Trophoblast cell (in vitro differentiated cells and primary cell): Measurements from ENCODE around the gene HYAL2.

Experiments
- DNase-seq, 2 donors: peaks; one replicate each; pipeline ENCODE4 v3.0.0-alpha.2; 2016
- H2AFZ ChIP-seq: 2 replicates; pipeline ENCODE4 v1.6.1; 2013; ENCODE audit warnings: low read length, moderate library complexity, mild to moderate bottlenecking; ENCODE audit not compliant: insufficient read depth, poor library complexity
- H2AK5ac ChIP-seq: 2 replicates; pipeline ENCODE4 v1.6.1; 2013; ENCODE audit warnings: mild to moderate bottlenecking, low read length
- H2BK120ac ChIP-seq: 2 replicates; pipeline ENCODE4 v1.6.1; 2013; ENCODE audit warnings: low read length, mild to moderate bottlenecking, moderate library complexity; ENCODE audit not compliant: insufficient read depth, poor library complexity
- H2BK12ac ChIP-seq: 2 replicates; pipeline ENCODE4 v1.6.1; 2013; ENCODE audit warnings: mild to moderate bottlenecking, low read length, moderate library complexity
- H2BK5ac ChIP-seq: 2 replicates; pipeline ENCODE4 v1.6.1; 2013; ENCODE audit warnings: low read length, low read depth, moderate library complexity, mild to moderate bottlenecking; ENCODE audit not compliant: poor library complexity
- H3K14ac ChIP-seq: 2 replicates; pipeline ENCODE4 v1.6.1; 2013; ENCODE audit warnings: mild to moderate bottlenecking, low read length
- H3K18ac ChIP-seq: 2 replicates; pipeline ENCODE4 v1.6.1; 2013; ENCODE audit warnings: mild to moderate bottlenecking, low read length
- H3K23ac ChIP-seq: 2 replicates; pipeline ENCODE4 v1.6.1; 2013; ENCODE audit warnings: low read length
- H3K27ac ChIP-seq: 2 replicates; pipeline ENCODE4 v1.5.1; 2013; ENCODE audit warnings: low read depth, mild to moderate bottlenecking, inconsistent platforms, low read length, moderate library complexity
- H3K27me3 ChIP-seq: 2 replicates; pipeline ENCODE4 v1.6.1; 2013; ENCODE audit warnings: inconsistent platforms, mild to moderate bottlenecking, low read length, moderate library complexity; ENCODE audit not compliant: insufficient read depth
- H3K36me3 ChIP-seq, 2 experiments: 1 replicate in 1 of 2; 2 replicates in 1 of 2; pipeline ENCODE4 v1.6.1; 2013; ENCODE audit warnings: low read length in 2 of 2, mild to moderate bottlenecking in 2 of 2, moderate library complexity in 1 of 2; ENCODE audit not compliant: insufficient read depth in 2 of 2, control insufficient read depth in 1 of 2
- H3K4ac ChIP-seq: 2 replicates; pipeline ENCODE4 v1.6.1; 2013; ENCODE audit warnings: low read depth, mild to moderate bottlenecking, low read length, moderate library complexity
- H3K4me1 ChIP-seq, 2 experiments: 1 replicate in 1 of 2; 2 replicates in 1 of 2; pipeline ENCODE4 v1.6.1; 2013; ENCODE audit warnings: low read length in 2 of 2, mild to moderate bottlenecking in 2 of 2, moderate library complexity in 1 of 2; ENCODE audit not compliant: insufficient read depth in 2 of 2, control insufficient read depth in 1 of 2
- H3K4me2 ChIP-seq: 2 replicates; pipeline ENCODE4 v1.6.1; 2013; ENCODE audit warnings: inconsistent platforms, mild to moderate bottlenecking, low read length, moderate library complexity
- H3K4me3 ChIP-seq: 2 replicates; pipeline ENCODE4 v1.5.1; 2013; ENCODE audit warnings: mild to moderate bottlenecking, low read depth, low read length, inconsistent platforms
- H3K79me1 ChIP-seq: one replicate; pipeline ENCODE4 v1.6.1; 2013; ENCODE audit warnings: low read length
- H3K79me2 ChIP-seq: 2 replicates; pipeline ENCODE4 v1.6.1; 2013; ENCODE audit warnings: low read length, mild to moderate bottlenecking; ENCODE audit not compliant: control insufficient read depth, insufficient read depth, poor library complexity
- H3K9ac ChIP-seq: 2 replicates; pipeline ENCODE4 v1.6.1; 2013; ENCODE audit warnings: mild to moderate bottlenecking, low read length
- H3K9me3 ChIP-seq: 2 replicates; pipeline ENCODE4 v1.6.1; 2013; ENCODE audit warnings: low read depth, mild to moderate bottlenecking, control low read depth, inconsistent platforms, low read length; ENCODE audit not compliant: insufficient read depth
- H4K12ac ChIP-seq: 2 replicates; pipeline ENCODE4 v1.6.1; 2013; ENCODE audit warnings: low read depth, mild to moderate bottlenecking, low read length, moderate library complexity
- H4K8ac ChIP-seq: 2 replicates; pipeline ENCODE4 v1.6.1; 2013; ENCODE audit warnings: low read depth, mild to moderate bottlenecking, low read length, moderate library complexity
- H4K91ac ChIP-seq: one replicate; pipeline ENCODE4 v1.6.1; 2013; ENCODE audit warnings: low read depth, mild to moderate bottlenecking, low read length, moderate library complexity
- WGBS: extraction: QIAGEN DNeasy Blood & Tissue Kit; methylation state at CpG from one replicate; pipeline ENCODE4 v1.1.7; 2013; ENCODE audit warnings: missing lambda C conversion rate; ENCODE audit not compliant: insufficient read length, insufficient coverage; ENCODE audit errors: extremely low coverage; 5-methylcytosine and 5-hydroxymethylcytosine counted together

HYAL2 gene

DNA sequence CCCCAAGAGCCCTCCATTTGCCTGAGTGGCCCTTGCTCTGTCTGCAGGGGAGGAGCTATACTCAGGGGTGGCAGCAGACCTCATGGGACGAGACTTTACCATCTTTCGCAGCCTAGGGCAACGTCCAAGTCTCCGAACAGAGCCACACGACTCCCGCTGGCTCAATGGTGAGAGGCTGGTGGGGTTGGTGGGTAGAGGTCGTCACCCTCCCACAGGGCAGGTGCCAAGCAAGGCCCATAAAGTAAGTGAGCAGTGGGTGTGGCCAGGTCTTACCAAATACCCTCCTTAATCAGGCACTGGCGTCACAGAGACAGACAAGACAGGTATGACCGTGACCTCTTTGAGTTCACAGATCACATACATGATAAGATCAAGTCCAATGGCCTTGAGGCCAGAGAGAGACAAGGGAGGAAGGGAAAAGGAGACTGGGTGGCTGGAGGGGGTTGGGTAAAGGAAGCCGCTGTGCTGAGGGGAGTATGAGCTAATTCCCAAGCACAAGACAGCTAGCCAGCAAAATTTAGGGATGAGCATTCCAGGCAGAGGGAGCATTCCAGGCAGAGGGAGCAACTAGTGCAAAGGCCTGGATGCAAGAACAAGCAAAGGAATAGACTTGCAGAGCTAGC lies 51.1 kb downstream of the HYAL2 start:
- DNase-seq = peak; percentile 55 to 71
- Histone ChIP-seq H3K27ac (no peak overlapping the region), H3K18ac (no peak overlapping the region), H3K14ac (no peak overlapping the region), H3K4me3 (no peak overlapping the region), H3K27me3 (peaks cover 11% of the 10 kb centered on the region), H4K12ac (no peak overlapping the region), H3K4me2 (no peak overlapping the region), H3K4me1 (peaks cover 27 to 32% of the 10 kb centered on the region in 2 experiments), H3K4ac (no peak overlapping the region), H2BK5ac (no peak overlapping the region), H3K9me3 (peaks cover 6% of the 10 kb centered on the region), H4K91ac (peak overlapping the region; percentile 5), H3K9ac (no peak overlapping the region), H3K79me2 (no peaks in the 10 kb centered on the region), H3K36me3 (no peaks in the 10 kb centered on the region), H3K23ac (no peak overlapping the region), H2BK120ac (no peak overlapping the region), H2BK12ac (peak overlapping the region; percentile 11), H4K8ac (no peak overlapping the region), H3K79me1 (peaks cover 8% of the 10 kb centered on the region), H2AFZ (no peak overlapping the region), H2AK5ac (peak overlapping the region; percentile 6)
- WGBS = no CpG with 5 or more reads among the region's 10 CpGs

DNA sequence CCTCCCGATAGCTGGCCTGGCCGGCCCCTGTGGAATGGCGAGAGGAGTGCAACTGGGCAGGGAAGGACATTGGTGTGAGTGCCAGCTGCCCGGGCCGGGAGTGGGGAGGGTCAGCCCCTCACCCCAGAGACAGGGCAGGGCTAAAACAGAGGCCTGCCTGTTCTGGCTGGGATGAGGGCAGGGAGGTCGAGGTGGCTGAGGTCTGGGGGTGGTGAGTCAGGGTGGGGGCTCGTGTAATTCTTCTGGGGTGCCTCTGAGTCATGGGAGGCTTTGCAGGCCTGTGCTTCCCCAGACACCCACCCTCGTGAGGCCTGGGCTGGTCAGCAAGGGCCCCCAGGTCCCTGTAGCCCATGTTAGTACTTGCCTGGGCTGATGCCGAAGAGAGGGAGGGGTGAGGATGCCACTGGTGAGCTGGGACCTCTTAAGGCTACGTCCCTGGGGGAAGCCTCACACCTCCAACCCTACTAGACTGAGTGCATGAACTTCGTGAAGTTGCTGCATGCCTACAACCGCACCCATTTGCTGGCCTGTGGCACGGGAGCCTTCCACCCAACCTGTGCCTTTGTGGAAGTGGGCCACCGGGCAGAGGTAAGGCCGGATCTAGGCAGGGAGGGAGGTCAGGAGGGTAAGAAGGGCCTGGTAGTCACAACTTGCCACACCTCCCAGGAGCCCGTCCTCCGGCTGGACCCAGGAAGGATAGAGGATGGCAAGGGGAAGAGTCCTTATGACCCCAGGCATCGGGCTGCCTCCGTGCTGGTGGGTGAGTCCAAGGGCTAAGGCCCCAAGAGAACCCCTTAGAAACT lies 51.9 kb downstream of the HYAL2 start:
- H3K27me3 ChIP-seq = peaks cover 9% of the 10 kb centered on the region
- no peak overlapping the region for H3K9ac ChIP-seq
- H4K12ac ChIP-seq = no peak overlapping the region
- H3K4me3 ChIP-seq = no peak overlapping the region
- H3K36me3 ChIP-seq = no peaks in the 10 kb centered on the region
- no peak overlapping the region for H3K23ac ChIP-seq
- H4K8ac ChIP-seq = no peak overlapping the region
- H2BK120ac ChIP-seq = no peak overlapping the region
- peak overlapping the region; percentile 0 for H2BK12ac ChIP-seq
- H3K9me3 ChIP-seq = peaks cover 2% of the 10 kb centered on the region
- WGBS = no CpG with 5 or more reads among the region's 19 CpGs
- peak overlapping the region; percentile 3 for H3K14ac ChIP-seq
- H3K18ac ChIP-seq = peak overlapping the region; percentile 1
- H4K91ac ChIP-seq = peak overlapping the region; percentile 29
- no peak overlapping the region for H3K4me2 ChIP-seq
- peaks cover 14% of the 10 kb centered on the region for H3K79me1 ChIP-seq
- H2AFZ ChIP-seq = no peak overlapping the region
- no peak for DNase-seq
- H3K27ac ChIP-seq = no peak overlapping the region
- no peak overlapping the region for H2BK5ac ChIP-seq
- H2AK5ac ChIP-seq = peak overlapping the region; percentile 46
- peaks cover 35 to 38% of the 10 kb centered on the region in 2 experiments for H3K4me1 ChIP-seq
- no peak overlapping the region for H3K4ac ChIP-seq
- H3K79me2 ChIP-seq = peaks cover 2% of the 10 kb centered on the region

DNA sequence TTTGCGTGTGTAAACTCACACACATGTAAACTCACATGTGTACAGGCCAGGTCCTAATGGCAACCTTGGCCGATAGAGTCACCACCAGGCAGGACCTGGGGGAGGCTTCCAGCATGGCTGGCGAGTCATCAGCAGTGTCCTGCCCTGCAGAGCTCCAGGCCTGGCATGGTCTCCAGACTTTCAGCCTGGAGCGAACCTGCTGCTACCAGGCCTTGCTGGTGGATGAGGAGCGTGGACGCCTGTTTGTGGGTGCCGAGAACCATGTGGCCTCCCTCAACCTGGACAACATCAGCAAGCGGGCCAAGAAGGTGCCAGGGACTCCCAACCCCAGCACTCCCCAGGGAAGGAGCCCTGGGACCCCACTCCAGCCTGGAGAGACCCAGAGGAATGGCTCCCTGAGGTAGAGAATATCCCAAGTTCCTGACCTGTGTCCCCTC lies 52.5 kb downstream of the HYAL2 start:
- H3K27ac ChIP-seq = no peak overlapping the region
- H2BK5ac ChIP-seq = no peak overlapping the region
- no peak overlapping the region for H3K14ac ChIP-seq
- no peak overlapping the region for H3K4me2 ChIP-seq
- no peaks in the 10 kb centered on the region for H3K36me3 ChIP-seq
- no peak for DNase-seq
- no peak overlapping the region for H3K4ac ChIP-seq
- peak overlapping the region; percentile 4 for H2AK5ac ChIP-seq
- peaks cover 3% of the 10 kb centered on the region for H3K27me3 ChIP-seq
- H4K8ac ChIP-seq = no peak overlapping the region
- peak overlapping the region; percentile 7 for H2BK12ac ChIP-seq
- no peak overlapping the region for H3K4me3 ChIP-seq
- H3K9me3 ChIP-seq = no peaks in the 10 kb centered on the region
- peak overlapping the region; percentile 5 for H4K91ac ChIP-seq
- H3K79me2 ChIP-seq = peaks cover 5% of the 10 kb centered on the region
- H3K23ac ChIP-seq = no peak overlapping the region
- WGBS = no CpG with 5 or more reads among the region's 8 CpGs
- H3K4me1 ChIP-seq = peaks cover 41 to 42% of the 10 kb centered on the region in 2 experiments
- no peak overlapping the region for H3K9ac ChIP-seq
- no peak overlapping the region for H2BK120ac ChIP-seq
- no peak overlapping the region for H3K18ac ChIP-seq
- H2AFZ ChIP-seq = no peak overlapping the region
- peaks cover 21% of the 10 kb centered on the region for H3K79me1 ChIP-seq
- H4K12ac ChIP-seq = no peak overlapping the region

DNA sequence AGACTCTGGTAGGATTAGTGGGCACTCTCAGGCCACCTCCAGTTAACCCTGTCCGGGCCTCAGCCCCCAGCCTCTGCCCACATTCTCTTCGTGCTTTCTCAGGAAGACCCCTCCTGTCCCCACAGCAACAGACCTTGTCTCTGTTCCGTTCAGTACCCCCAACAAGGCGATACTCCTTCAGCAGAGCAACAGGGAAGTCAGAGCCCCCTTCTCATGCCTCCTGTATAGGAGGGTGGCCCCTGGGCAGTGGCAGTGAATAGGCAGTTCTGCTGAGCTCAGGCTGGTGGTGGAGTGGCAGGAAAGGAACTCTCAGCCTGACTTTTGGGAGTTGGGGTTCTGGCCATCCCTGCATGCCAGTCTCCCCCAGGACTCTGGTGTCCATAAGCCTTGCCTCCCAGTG lies 53.1 kb downstream of the HYAL2 start:
- Histone ChIP-seq H3K27ac (no peak overlapping the region), H3K9ac (no peak overlapping the region), H3K4me1 (peaks cover 43 to 44% of the 10 kb centered on the region in 2 experiments), H3K18ac (no peak overlapping the region), H4K8ac (no peak overlapping the region), H2AFZ (no peak overlapping the region), H3K79me2 (peaks cover 5% of the 10 kb centered on the region), H2AK5ac (peak overlapping the region; percentile 51), H2BK120ac (peak overlapping the region; percentile 34), H3K9me3 (no peaks in the 10 kb centered on the region), H2BK5ac (no peak overlapping the region), H3K4me2 (no peak overlapping the region), H3K23ac (no peak overlapping the region), H3K4ac (peak overlapping the region; percentile 13), H3K4me3 (no peak overlapping the region), H3K79me1 (peaks cover 22% of the 10 kb centered on the region), H3K27me3 (peaks cover under 1% of the 10 kb centered on the region), H2BK12ac (peak overlapping the region; percentile 44), H4K12ac (no peak overlapping the region), H3K36me3 (no peaks in the 10 kb centered on the region), H4K91ac (peak overlapping the region; percentile 65), H3K14ac (peak overlapping the region; percentile 16)
- no CpG with 5 or more reads among the region's 4 CpGs for WGBS
- no peak for DNase-seq
